Activated naive CD4-positive, alpha-beta T cell treated with anti-CD3 and anti-CD28 coated beads, Interleukin-2, amount 50 U/mL, for 72 hours (primary cell): ENCODE measurements around the gene ITIH5. TPM values are rescaled to one million over a fixed set of nuclear protein-coding genes. Genes with fewer than 3 reads are reported as not detected.
"Not testable (repeated sequence)": the region's sequence is repeated elsewhere in the genome, so short reads cannot be mapped to it uniquely, and the experiment has no call there.

Source experiments
- ATAC-seq, 2 donors: fragments of 150-1000 bp; cut with Tn5 transposase; 2 replicates each; pipeline ENCODE4 v1.10.0; 2021; ENCODE audit warnings: mild to moderate bottlenecking in 2 of 2, moderate library complexity in 2 of 2
- DNase-seq, 2 donors: peaks; one replicate each; pipeline ENCODE4 v3.0.0; 2021 to 2022; ENCODE audit warnings: low spot score in 2 of 2
- H3K27ac Mint-ChIP-seq, 2 donors: one replicate each; pipeline ENCODE4 v1.8.0; 2022; ENCODE audit warnings: mild to moderate bottlenecking in 2 of 2, mixed read lengths in 2 of 2
- H3K36me3 Mint-ChIP-seq, 2 donors: one replicate each; pipeline ENCODE4 v1.8.0; 2022; ENCODE audit warnings: mixed read lengths in 2 of 2
- H3K9me3 Mint-ChIP-seq, 2 donors: one replicate each; pipeline ENCODE4 v1.8.0; 2022; ENCODE audit warnings: mixed read lengths in 2 of 2
- total RNA-seq, 2 donors: library from RNA; stranded (reverse); gene quantifications; one replicate each; pipeline ENCODE4 v1.2.3, GENCODE V29; 2022

The ITIH5 gene
- under 1 TPM in 1 of 2 donors, not detected in 1; 0.21 TPM for total RNA-seq

GRCh38 chr10:7666253-7667023 is at the start of gene ITIH5:
TSS of gene ITIH5 (minus strand) at chr10:7666966. CDS start at chr10:7666892, 74 bp downstream.
- ATAC-seq (peak; percentile 33 to 47), DNase-seq (no peak)

GRCh38 chr10:7715515-7715914 is 48.7 kb upstream of the ITIH5 start:
- no peak for ATAC-seq
- H3K27ac Mint-ChIP-seq, result no peak overlapping the region
- H3K9me3 Mint-ChIP-seq, result no peaks in the 10 kb centered on the region
- H3K36me3 Mint-ChIP-seq, result no peaks in the 10 kb centered on the region
- DNase-seq, result no peak

More at GRCh38 chr10:7666253-7667023, at the start of gene ITIH5:
- Mint-ChIP-seq H3K36me3 (no peaks in the 10 kb centered on the region), H3K9me3 (no peaks in the 10 kb centered on the region), H3K27ac (no peak within 1 kb of the TSS)

- not testable (repeated sequence) for ATAC-seq, H3K36me3 Mint-ChIP-seq, H3K27ac Mint-ChIP-seq
Observed at GRCh38 chr10:7711075-7711474, 44.3 kb upstream of the ITIH5 start.

GRCh38 chr10:7710446-7710845 is 43.7 kb upstream of the ITIH5 start:
- DNase-seq (no peak), ATAC-seq (no peak)
- no peak overlapping the region for H3K27ac Mint-ChIP-seq
- no peaks in the 10 kb centered on the region for H3K9me3 Mint-ChIP-seq
- no peaks in the 10 kb centered on the region for H3K36me3 Mint-ChIP-seq

More at GRCh38 chr10:7711075-7711474, 44.3 kb upstream of the ITIH5 start:
- DNase-seq, H3K9me3 Mint-ChIP-seq: not testable (repeated sequence)

GRCh38 chr10:7708832-7709231 is 42.1 kb upstream of the ITIH5 start:
- no peak for DNase-seq
- H3K36me3 Mint-ChIP-seq, result no peaks in the 10 kb centered on the region
- H3K9me3 Mint-ChIP-seq, result no peaks in the 10 kb centered on the region
- no peak for ATAC-seq
- no peak overlapping the region for H3K27ac Mint-ChIP-seq

- Mint-ChIP-seq H3K36me3 (no peaks in the 10 kb centered on the region), H3K9me3 (no peaks in the 10 kb centered on the region), H3K27ac (no peak overlapping the region)
- ATAC-seq, result no peak
- no peak for DNase-seq
Observed at GRCh38 chr10:7707858-7708622, 41.3 kb upstream of the ITIH5 start.

GRCh38 chr10:7707102-7707501 is 40.3 kb upstream of the ITIH5 start:
- no peak overlapping the region for H3K27ac Mint-ChIP-seq
- no peaks in the 10 kb centered on the region for H3K36me3 Mint-ChIP-seq
- DNase-seq (no peak), ATAC-seq (no peak)
- H3K9me3 Mint-ChIP-seq, result no peaks in the 10 kb centered on the region

- Mint-ChIP-seq H3K27ac (no peak overlapping the region), H3K36me3 (no peaks in the 10 kb centered on the region), H3K9me3 (no peaks in the 10 kb centered on the region)
- DNase-seq (no peak), ATAC-seq (no peak)
Observed at GRCh38 chr10:7706534-7707073, 39.8 kb upstream of the ITIH5 start.

GRCh38 chr10:7705341-7705740 is 38.6 kb upstream of the ITIH5 start:
- H3K9me3 Mint-ChIP-seq, result no peaks in the 10 kb centered on the region

GRCh38 chr10:7704071-7705016 is 37.6 kb upstream of the ITIH5 start:
- H3K36me3 Mint-ChIP-seq, result no peaks in the 10 kb centered on the region
- H3K9me3 Mint-ChIP-seq, result no peaks in the 10 kb centered on the region
- ATAC-seq (no peak), DNase-seq (no peak)
- H3K27ac Mint-ChIP-seq, result no peak overlapping the region

More at GRCh38 chr10:7705341-7705740, 38.6 kb upstream of the ITIH5 start:
- no peaks in the 10 kb centered on the region for H3K36me3 Mint-ChIP-seq
- no peak overlapping the region for H3K27ac Mint-ChIP-seq
- DNase-seq (no peak), ATAC-seq (no peak)

- DNase-seq (no peak), ATAC-seq (no peak)
- Mint-ChIP-seq H3K9me3 (no peaks in the 10 kb centered on the region), H3K27ac (no peak within 1 kb of the TSS), H3K36me3 (no peaks in the 10 kb centered on the region)
Observed at GRCh38 chr10:7703140-7703539, 36.4 kb upstream of the ITIH5 start, which contains the start of gene ITIH2. TSS of gene ITIH2 (plus strand) at chr10:7703316. CDS start at chr10:7703435, 119 bp downstream.

- no peak for DNase-seq
- no peaks in the 10 kb centered on the region for H3K9me3 Mint-ChIP-seq
- H3K36me3 Mint-ChIP-seq, result no peaks in the 10 kb centered on the region
- H3K27ac Mint-ChIP-seq, result no peak overlapping the region
- ATAC-seq, result no peak
Observed at GRCh38 chr10:7702288-7702812, 35.6 kb upstream of the ITIH5 start.

- Mint-ChIP-seq H3K36me3 (no peaks in the 10 kb centered on the region), H3K9me3 (no peaks in the 10 kb centered on the region), H3K27ac (no peak overlapping the region)
- ATAC-seq, result no peak
- no peak for DNase-seq
Observed at GRCh38 chr10:7701158-7701742, 34.5 kb upstream of the ITIH5 start.

- H3K27ac Mint-ChIP-seq, result no peak overlapping the region
- no peaks in the 10 kb centered on the region for H3K36me3 Mint-ChIP-seq
- no peak for DNase-seq
- no peaks in the 10 kb centered on the region for H3K9me3 Mint-ChIP-seq
- no peak for ATAC-seq
Observed at GRCh38 chr10:7700577-7701125, 33.9 kb upstream of the ITIH5 start.

- Mint-ChIP-seq H3K27ac (no peak overlapping the region), H3K36me3 (peaks cover 11 to 13% of the 10 kb centered on the region in 2 donors), H3K9me3 (peaks cover 9 to 15% of the 10 kb centered on the region in 2 donors)
- no peak for DNase-seq
- ATAC-seq, result no peak
Observed at GRCh38 chr10:7697426-7697825, 30.7 kb upstream of the ITIH5 start.
